Measurements from ENCODE around the gene ERO1B. TPM values are rescaled to one million over a fixed set of nuclear protein-coding genes. Genes with fewer than 3 reads are reported as not detected.
"Not testable (repeated sequence)": the region's sequence is repeated elsewhere in the genome, so short reads cannot be mapped to it uniquely, and the experiment has no call there.

Gene ERO1B
- total and polyA plus RNA-seq, 4 donors = 6.2 to 14.3 (median 9.3) TPM

GRCh38 chr1:236207569-236207968 lies 74.2 kb downstream of the ERO1B start:
- Histone ChIP-seq H3K4me3 (ENCODE audit: low read depth, low read length) (no peak overlapping the region), H3K4me1 (ENCODE audit: control insufficient read depth, insufficient read depth, low read length) (peaks cover 10% of the 10 kb centered on the region), H3K27me3 (ENCODE audit: control insufficient read depth, insufficient read depth, low read length) (no peaks in the 10 kb centered on the region), H3K36me3 (ENCODE audit: control insufficient read depth, insufficient read depth, low read length) (no peaks in the 10 kb centered on the region), H3K9me3 (ENCODE audit: control insufficient read depth, insufficient read depth, low read length) (no peaks in the 10 kb centered on the region), H3K27ac (ENCODE audit: low read depth, low read length) (peak overlapping the region; percentile 74)
- no peak for DNase-seq (ENCODE audit: low read depth in 4 of 6, low spot score in 6 of 6)
- WGBS (ENCODE audit: insufficient coverage) = no CpG with 5 or more reads among the region's 4 CpGs

- H3K9me3 ChIP-seq (ENCODE audit: control insufficient read depth, insufficient read depth, low read length) = peaks cover 3% of the 10 kb centered on the region
- WGBS (ENCODE audit: insufficient coverage) = 40% methylated on average over 4 of the region's 5 CpGs
- peak overlapping the region; percentile 74 for H3K27ac ChIP-seq (ENCODE audit: low read depth, low read length)
- no peaks in the 10 kb centered on the region for H3K36me3 ChIP-seq (ENCODE audit: control insufficient read depth, insufficient read depth, low read length)
- no peaks in the 10 kb centered on the region for H3K27me3 ChIP-seq (ENCODE audit: control insufficient read depth, insufficient read depth, low read length)
- DNase-seq (ENCODE audit: low read depth in 4 of 6, low spot score in 6 of 6) = peak in 4 of 6 donors; percentile 6 to 66 (median 26)
- H3K4me3 ChIP-seq (ENCODE audit: low read depth, low read length) = no peak overlapping the region
- H3K4me1 ChIP-seq (ENCODE audit: control insufficient read depth, insufficient read depth, low read length) = peaks cover 10% of the 10 kb centered on the region
Measured at GRCh38 chr1:236207121-236207520, 74.6 kb downstream of the ERO1B start.

DNA sequence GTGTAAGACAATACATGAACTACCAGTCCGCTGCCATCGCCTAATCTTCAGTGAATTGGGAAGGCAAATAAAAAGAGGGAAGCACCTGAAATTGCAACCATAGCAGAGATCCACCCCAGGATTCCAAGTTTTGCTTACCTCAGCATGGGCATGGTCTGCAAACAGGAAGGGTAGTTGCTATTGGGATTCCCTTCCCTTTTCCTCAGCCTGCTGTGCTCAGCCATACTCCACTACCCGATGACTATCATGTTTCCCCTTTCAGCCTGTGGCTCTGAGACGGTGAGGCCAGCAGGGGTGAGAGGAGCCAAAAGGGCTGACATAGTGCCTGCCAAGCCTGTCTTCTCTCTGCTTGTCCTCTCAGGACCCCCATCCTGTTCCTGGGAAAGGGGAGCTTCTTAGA lies 75.2 kb downstream of the ERO1B start:
- H3K9me3 ChIP-seq (ENCODE audit: control insufficient read depth, insufficient read depth, low read length) = peaks cover 6% of the 10 kb centered on the region
- no peak overlapping the region for H3K4me3 ChIP-seq (ENCODE audit: low read depth, low read length)
- peak overlapping the region; percentile 74 for H3K27ac ChIP-seq (ENCODE audit: low read depth, low read length)
- H3K27me3 ChIP-seq (ENCODE audit: control insufficient read depth, insufficient read depth, low read length) = no peaks in the 10 kb centered on the region
- H3K4me1 ChIP-seq (ENCODE audit: control insufficient read depth, insufficient read depth, low read length) = peaks cover 10% of the 10 kb centered on the region
- DNase-seq (ENCODE audit: low read depth in 4 of 6, low spot score in 6 of 6) = peak in 3 of 6 donors; percentile 6 to 45 (median 9)
- WGBS (ENCODE audit: insufficient coverage) = no CpG with 5 or more reads among the region's 4 CpGs
- H3K36me3 ChIP-seq (ENCODE audit: control insufficient read depth, insufficient read depth, low read length) = no peaks in the 10 kb centered on the region

DNA sequence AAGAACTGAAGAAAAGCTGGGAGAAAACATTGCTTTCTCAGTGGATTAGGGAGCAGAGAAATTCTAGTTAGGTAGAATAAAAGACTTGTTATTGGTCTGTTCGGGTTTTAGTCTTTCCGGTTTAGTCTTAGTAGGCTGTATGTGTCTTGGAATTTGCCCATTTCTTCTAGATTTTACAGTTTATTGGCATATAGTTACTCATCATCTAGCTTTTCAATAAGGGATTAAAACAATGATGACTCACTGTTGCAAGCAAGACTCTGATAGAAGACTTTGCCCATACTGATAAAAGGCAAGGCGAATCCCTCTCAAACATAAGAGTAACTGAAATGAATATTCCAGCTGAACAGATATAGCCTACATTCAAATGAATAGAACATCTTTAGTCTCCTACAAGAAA lies 77.1 kb downstream of the ERO1B start:
- no CpG with 5 or more reads among the region's 3 CpGs for WGBS (ENCODE audit: insufficient coverage)
- H3K27ac ChIP-seq (ENCODE audit: low read depth, low read length) = peak overlapping the region; percentile 3

DNA sequence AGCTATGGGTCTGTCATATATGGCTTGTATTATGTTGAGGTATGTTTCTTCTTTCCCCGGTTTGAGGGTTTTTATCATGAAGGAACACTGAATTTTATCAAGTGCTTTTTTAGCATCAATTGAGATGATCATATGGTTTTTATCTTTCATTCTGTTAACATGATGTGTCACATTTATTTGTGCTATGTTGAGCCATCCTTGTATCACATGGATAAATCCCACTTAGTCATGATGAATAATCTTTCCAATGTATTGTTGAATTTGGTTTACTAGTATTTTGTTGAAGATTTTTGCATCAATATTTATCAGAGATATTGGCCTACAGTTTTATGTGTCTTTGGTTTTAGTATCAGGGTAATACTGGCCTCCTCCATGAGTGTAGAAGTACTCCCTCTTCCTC lies 77.7 kb downstream of the ERO1B start:
- Histone ChIP-seq H3K36me3 (ENCODE audit: control insufficient read depth, insufficient read depth, low read length) (no peaks in the 10 kb centered on the region), H3K27ac (ENCODE audit: low read depth, low read length) (peak overlapping the region; percentile 40), H3K9me3 (ENCODE audit: control insufficient read depth, insufficient read depth, low read length) (peaks cover 6% of the 10 kb centered on the region), H3K4me1 (ENCODE audit: control insufficient read depth, insufficient read depth, low read length) (peaks cover 10% of the 10 kb centered on the region), H3K27me3 (ENCODE audit: control insufficient read depth, insufficient read depth, low read length) (no peaks in the 10 kb centered on the region), H3K4me3 (ENCODE audit: low read depth, low read length) (no peak overlapping the region)
- WGBS (ENCODE audit: insufficient coverage) = no CpG with 5 or more reads among the region's 1 CpG
- no peak for DNase-seq (ENCODE audit: low read depth in 4 of 6, low spot score in 6 of 6)

More for the DNA sequence above, 77.1 kb downstream of the ERO1B start:
- Histone ChIP-seq H3K4me1 (ENCODE audit: control insufficient read depth, insufficient read depth, low read length) (peaks cover 10% of the 10 kb centered on the region), H3K36me3 (ENCODE audit: control insufficient read depth, insufficient read depth, low read length) (no peaks in the 10 kb centered on the region), H3K9me3 (ENCODE audit: control insufficient read depth, insufficient read depth, low read length) (peaks cover 6% of the 10 kb centered on the region), H3K4me3 (ENCODE audit: low read depth, low read length) (no peak overlapping the region), H3K27me3 (ENCODE audit: control insufficient read depth, insufficient read depth, low read length) (no peaks in the 10 kb centered on the region)
- peak in 1 of 6 donors; percentile 3 for DNase-seq (ENCODE audit: low read depth in 4 of 6, low spot score in 6 of 6)

- H3K27ac ChIP-seq (ENCODE audit: low read depth, low read length) = no peak overlapping the region
- H3K27me3 ChIP-seq (ENCODE audit: control insufficient read depth, insufficient read depth, low read length) = no peaks in the 10 kb centered on the region
- WGBS (ENCODE audit: insufficient coverage) = 100% methylated on average over 1 of the region's 1 CpG
- H3K36me3 ChIP-seq (ENCODE audit: control insufficient read depth, insufficient read depth, low read length) = no peaks in the 10 kb centered on the region
- no peak overlapping the region for H3K4me3 ChIP-seq (ENCODE audit: low read depth, low read length)
- peaks cover 9% of the 10 kb centered on the region for H3K4me1 ChIP-seq (ENCODE audit: control insufficient read depth, insufficient read depth, low read length)
- DNase-seq (ENCODE audit: low read depth in 4 of 6, low spot score in 6 of 6) = no peak
- peaks cover 6% of the 10 kb centered on the region for H3K9me3 ChIP-seq (ENCODE audit: control insufficient read depth, insufficient read depth, low read length)
Measured at GRCh38 chr1:236201786-236202185, 80.0 kb downstream of the ERO1B start.

GRCh38 chr1:236200925-236201324 lies 80.8 kb downstream of the ERO1B start:
- H3K36me3 ChIP-seq (ENCODE audit: control insufficient read depth, insufficient read depth, low read length) = no peaks in the 10 kb centered on the region
- no peak overlapping the region for H3K4me3 ChIP-seq (ENCODE audit: low read depth, low read length)
- H3K27ac ChIP-seq (ENCODE audit: low read depth, low read length) = no peak overlapping the region
- H3K27me3 ChIP-seq (ENCODE audit: control insufficient read depth, insufficient read depth, low read length) = no peaks in the 10 kb centered on the region
- DNase-seq (ENCODE audit: low read depth in 4 of 6, low spot score in 6 of 6) = no peak
- H3K9me3 ChIP-seq (ENCODE audit: control insufficient read depth, insufficient read depth, low read length) = peaks cover 6% of the 10 kb centered on the region
- peaks cover 5% of the 10 kb centered on the region for H3K4me1 ChIP-seq (ENCODE audit: control insufficient read depth, insufficient read depth, low read length)

DNA sequence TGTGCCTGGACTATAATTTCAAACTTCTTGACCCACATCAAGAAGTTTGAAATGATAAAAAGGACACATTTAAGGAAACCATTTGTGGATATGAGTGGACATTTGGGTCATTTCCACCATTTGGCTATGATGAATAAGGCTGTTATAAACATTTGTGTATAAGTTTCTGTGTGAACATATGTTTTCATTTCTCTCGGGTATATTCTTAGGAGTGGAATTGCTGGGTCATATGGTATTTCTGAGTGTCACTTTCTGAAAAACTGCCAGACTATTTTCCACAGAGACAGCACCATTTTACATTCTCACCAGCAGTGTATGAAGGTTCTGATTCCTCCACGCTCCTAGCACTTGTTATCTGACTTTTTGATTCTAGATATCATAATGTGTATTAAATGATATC lies 88.6 kb downstream of the ERO1B start:
- DNase-seq (ENCODE audit: low read depth in 4 of 6, low spot score in 6 of 6) = no peak
- Histone ChIP-seq H3K27ac (ENCODE audit: low read depth, low read length) (no peak overlapping the region), H3K27me3 (ENCODE audit: control insufficient read depth, insufficient read depth, low read length) (no peaks in the 10 kb centered on the region), H3K9me3 (ENCODE audit: control insufficient read depth, insufficient read depth, low read length) (no peaks in the 10 kb centered on the region), H3K4me1 (ENCODE audit: control insufficient read depth, insufficient read depth, low read length) (no peaks in the 10 kb centered on the region), H3K4me3 (ENCODE audit: low read depth, low read length) (no peak overlapping the region), H3K36me3 (ENCODE audit: control insufficient read depth, insufficient read depth, low read length) (peaks cover 7% of the 10 kb centered on the region)
- no CpG with 5 or more reads among the region's 2 CpGs for WGBS (ENCODE audit: insufficient coverage)

- not testable (repeated sequence) for H3K27ac ChIP-seq (ENCODE audit: low read depth, low read length); H3K36me3 ChIP-seq (ENCODE audit: control insufficient read depth, insufficient read depth, low read length); DNase-seq (ENCODE audit: low read depth in 4 of 6, low spot score in 6 of 6); H3K9me3 ChIP-seq (ENCODE audit: control insufficient read depth, insufficient read depth, low read length); H3K27me3 ChIP-seq (ENCODE audit: control insufficient read depth, insufficient read depth, low read length); H3K4me3 ChIP-seq (ENCODE audit: low read depth, low read length); H3K4me1 ChIP-seq (ENCODE audit: control insufficient read depth, insufficient read depth, low read length)
- 83% methylated on average over 1 of the region's 1 CpG for WGBS (ENCODE audit: insufficient coverage)
Measured at GRCh38 chr1:236188084-236188483, 93.7 kb downstream of the ERO1B start.

DNA sequence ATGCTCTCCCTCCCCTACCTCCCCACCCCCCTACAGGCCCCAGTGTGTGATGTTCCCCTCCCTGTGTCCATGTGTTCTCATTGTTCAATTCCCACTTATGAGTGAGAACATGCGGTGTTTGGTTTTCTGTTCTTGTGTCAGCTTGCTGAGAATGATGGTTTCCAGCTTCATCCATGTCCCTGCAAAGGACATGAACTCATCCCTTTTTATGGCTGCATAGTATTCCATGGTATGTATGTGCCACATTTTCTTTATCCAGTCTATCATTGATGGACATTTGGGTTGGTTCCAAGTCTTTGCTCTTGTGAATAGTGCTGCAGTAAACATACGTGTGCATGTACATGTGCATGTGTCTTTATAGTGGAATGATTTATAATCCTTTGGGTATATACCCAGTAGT lies 95.3 kb downstream of the ERO1B start:
- H3K4me3 ChIP-seq (ENCODE audit: low read depth, low read length); H3K9me3 ChIP-seq (ENCODE audit: control insufficient read depth, insufficient read depth, low read length); H3K27ac ChIP-seq (ENCODE audit: low read depth, low read length); H3K27me3 ChIP-seq (ENCODE audit: control insufficient read depth, insufficient read depth, low read length); H3K4me1 ChIP-seq (ENCODE audit: control insufficient read depth, insufficient read depth, low read length); H3K36me3 ChIP-seq (ENCODE audit: control insufficient read depth, insufficient read depth, low read length); DNase-seq (ENCODE audit: low read depth in 4 of 6, low spot score in 6 of 6): not testable (repeated sequence)
- 100% methylated on average over 1 of the region's 2 CpGs for WGBS (ENCODE audit: insufficient coverage)

All from spinal cord (tissue), 10 donors.